Transverse colon (tissue), 4 donors: ENCODE measurements around the gene NFS1. TPM values are rescaled to one million over a fixed set of nuclear protein-coding genes. Genes with fewer than 3 reads are reported as not detected.
"Not testable (repeated sequence)": the region's sequence is repeated elsewhere in the genome, so short reads cannot be mapped to it uniquely, and the experiment has no call there.

ENCODE experiments used
- DNase-seq: peaks from one replicate; pipeline ENCODE4 v3.0.0-alpha.2; 2019
- H3K27ac ChIP-seq, 4 donors: fragments of 200-600 bp; sonication (generic); 2 replicates each; pipeline ENCODE4 v1.5.1; 2016 to 2018; ENCODE audit warnings: inconsistent platforms in 4 of 4
- H3K27me3 ChIP-seq: fragments of 200-600 bp; sonication (generic); 2 replicates; pipeline ENCODE4 v1.5.1; 2017; ENCODE audit warnings: inconsistent platforms
- H3K36me3 ChIP-seq, 4 donors: fragments of 200-600 bp; sonication (generic); 2 replicates each; pipeline ENCODE4 v1.5.1; 2017 to 2019; ENCODE audit warnings: inconsistent platforms in 4 of 4
- H3K4me1 ChIP-seq, 4 donors: fragments of 200-600 bp; sonication (generic); 2 replicates each; pipeline ENCODE4 v1.5.1; 2017 to 2020; ENCODE audit warnings: inconsistent platforms in 4 of 4
- H3K4me3 ChIP-seq, 4 donors: fragments of 200-600 bp; sonication (generic); 1 replicate in 1 of 4; 2 replicates in 3 of 4; pipeline versions ENCODE4 v1.5.1 to v1.6.1; 2017 to 2019; ENCODE audit warnings: inconsistent platforms in 4 of 4
- H3K9me3 ChIP-seq, 2 donors: fragments of 200-600 bp; sonication (generic); 2 replicates each; pipeline ENCODE4 v1.5.1; 2017 to 2019; ENCODE audit warnings: inconsistent platforms in 2 of 2
- EP300 ChIP-seq: sonication (generic); formaldehyde crosslinking; IDR thresholded peaks from one replicate; pipeline ENCODE4 v1.6.1; 2017; ENCODE audit warnings: antibody characterized with exemption, low read depth
- POLR2A ChIP-seq: fragments of 450-650 bp; IDR thresholded peaks from one replicate; pipeline ENCODE4 v1.6.1; 2016; ENCODE audit warnings: antibody characterized with exemption, mild to moderate bottlenecking, moderate library complexity
- POLR2AphosphoS5 ChIP-seq, 3 donors: sonication (generic); formaldehyde crosslinking; IDR thresholded peaks; one replicate each; pipeline ENCODE4 v1.6.1; 2016; ENCODE audit warnings: antibody characterized with exemption in 3 of 3
- WGBS, 2 donors: methylation state at CpG; one replicate each; pipeline ENCODE4 v1.1.5; 2018; ENCODE audit warnings: low coverage in 1 of 2; 5-methylcytosine and 5-hydroxymethylcytosine counted together
- in situ Hi-C, 4 donors: fragments of 200-750 bp; cut with MboI; loops; one replicate each; pipeline versions ENCODE4 v1.15.0 to v1.15.1; 2017; ENCODE audit warnings: low sequenced_read_pairs in 3 of 4, low pct_ligation_motif_present in 1 of 4, low pct_unique_long_range_greater_than_20kb in 1 of 4
- intact Hi-C: fragments of 100-400 bp; cut with DNase I; formaldehyde crosslinking; loops from one replicate; pipeline ENCODE4 v1.15.1; 2023; ENCODE audit warnings: low total_unique reads
- total RNA-seq, 4 donors: library from RNA; depleted of rRNA; stranded (reverse); fragments of >200 nt; gene quantifications; one replicate each; pipeline ENCODE4 v1.1.0, GENCODE V29; 2016
- TF ChIP-seq, protein P1 (sequence below), 5 experiments: fragments of 200-600 bp in 3 of 5; fragments of 450-650 bp in 2 of 5; sonication (generic) in 3 of 5; IDR thresholded peaks; 1 replicate in 2 of 5; 2 replicates in 3 of 5; pipeline ENCODE4 v1.5.1; 2016 to 2017; ENCODE audit warnings: antibody characterized with exemption in 5 of 5, inconsistent platforms in 3 of 5, mild to moderate bottlenecking in 2 of 5, moderate library complexity in 1 of 5

Gene NFS1
- total RNA-seq, 4 donors from 2014 or later: 28.4 to 54.1 (median 42.0) TPM

DNA sequence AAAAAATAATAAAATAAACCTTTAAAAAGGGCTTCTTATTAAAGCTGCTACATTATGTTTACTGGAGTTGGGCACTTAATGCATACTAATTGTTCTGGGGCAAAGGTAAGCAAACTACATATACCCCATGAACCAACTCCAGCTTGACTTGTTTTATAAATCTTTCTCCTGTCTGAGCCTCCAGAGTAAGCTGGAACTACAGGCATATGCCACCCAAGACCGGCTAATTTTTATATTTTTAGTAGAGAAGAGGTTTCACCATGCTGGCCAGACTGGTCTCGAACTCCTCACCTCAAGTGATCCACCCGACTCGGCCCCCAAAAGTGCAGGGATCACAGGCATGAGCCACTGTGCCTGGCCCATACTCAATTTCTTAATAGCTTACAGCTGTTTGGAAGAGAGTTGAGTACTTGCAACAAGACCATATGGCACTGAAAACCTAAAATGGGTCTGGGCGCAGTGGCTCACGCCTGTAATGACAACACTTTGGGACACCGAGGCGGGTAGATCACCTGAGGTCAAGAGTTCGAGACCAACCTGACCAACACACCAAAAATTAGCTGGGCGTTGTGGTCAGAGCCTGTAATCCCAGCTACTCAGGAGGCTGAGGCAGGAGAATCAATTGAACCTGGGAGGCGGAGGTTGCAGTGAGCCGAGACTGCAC is 20.0 kb upstream of the NFS1 start:
- in situ Hi-C loops (loop anchor here in 2 of 4 donors (25.0 kb wide), 1 partner anchor 168 kb away; no protein-coding TSS in a partner anchor), intact Hi-C loops (no loop called here)
- Histone ChIP-seq H3K27ac (no peak overlapping the region), H3K9me3 (no peaks in the 10 kb centered on the region), H3K4me1 (peaks cover 0 to 3% (median 0%) of the 10 kb centered on the region in 4 donors), H3K4me3 (no peak overlapping the region), H3K36me3 (peaks cover 0 to 98% (median 52%) of the 10 kb centered on the region in 4 donors), H3K27me3 (no peaks in the 10 kb centered on the region)
- WGBS, 2 donors: 86 to 89% methylated on average over 3 to 12 of the region's 12 CpGs
- no peak for DNase-seq
- TF ChIP-seq POLR2AphosphoS5 (IDR thresholded peaks at IDR 0.05): no peak
- TF ChIP-seq, protein P1, sequence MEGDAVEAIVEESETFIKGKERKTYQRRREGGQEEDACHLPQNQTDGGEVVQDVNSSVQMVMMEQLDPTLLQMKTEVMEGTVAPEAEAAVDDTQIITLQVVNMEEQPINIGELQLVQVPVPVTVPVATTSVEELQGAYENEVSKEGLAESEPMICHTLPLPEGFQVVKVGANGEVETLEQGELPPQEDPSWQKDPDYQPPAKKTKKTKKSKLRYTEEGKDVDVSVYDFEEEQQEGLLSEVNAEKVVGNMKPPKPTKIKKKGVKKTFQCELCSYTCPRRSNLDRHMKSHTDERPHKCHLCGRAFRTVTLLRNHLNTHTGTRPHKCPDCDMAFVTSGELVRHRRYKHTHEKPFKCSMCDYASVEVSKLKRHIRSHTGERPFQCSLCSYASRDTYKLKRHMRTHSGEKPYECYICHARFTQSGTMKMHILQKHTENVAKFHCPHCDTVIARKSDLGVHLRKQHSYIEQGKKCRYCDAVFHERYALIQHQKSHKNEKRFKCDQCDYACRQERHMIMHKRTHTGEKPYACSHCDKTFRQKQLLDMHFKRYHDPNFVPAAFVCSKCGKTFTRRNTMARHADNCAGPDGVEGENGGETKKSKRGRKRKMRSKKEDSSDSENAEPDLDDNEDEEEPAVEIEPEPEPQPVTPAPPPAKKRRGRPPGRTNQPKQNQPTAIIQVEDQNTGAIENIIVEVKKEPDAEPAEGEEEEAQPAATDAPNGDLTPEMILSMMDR (IDR thresholded peaks at IDR 0.05): no peak
- no peak for TF ChIP-seq EP300
- TF ChIP-seq POLR2A: no peak

DNA sequence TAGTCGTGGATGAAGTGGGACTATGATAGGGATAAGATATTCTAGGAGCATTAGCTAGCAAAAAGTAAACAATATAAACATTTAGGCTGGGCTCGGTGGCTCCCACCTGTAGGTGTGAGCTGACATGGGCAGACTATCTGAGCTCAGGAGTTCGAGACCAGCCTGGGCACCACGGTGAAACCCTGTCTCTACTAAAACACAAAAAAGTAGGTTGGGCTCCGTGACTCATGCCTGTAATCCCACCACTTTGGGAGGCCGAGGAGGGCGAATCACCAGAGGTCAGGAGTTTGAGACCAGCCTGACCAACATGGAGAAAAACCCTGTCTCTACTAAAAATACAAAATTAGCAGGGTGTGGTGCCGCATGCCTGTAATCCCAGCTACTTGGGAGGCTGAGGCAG is 19.2 kb upstream of the NFS1 start:
- not testable (repeated sequence) for H3K9me3 ChIP-seq
- peaks cover 0 to 96% (median 52%) of the 10 kb centered on the region in 4 donors for H3K36me3 ChIP-seq

DNA sequence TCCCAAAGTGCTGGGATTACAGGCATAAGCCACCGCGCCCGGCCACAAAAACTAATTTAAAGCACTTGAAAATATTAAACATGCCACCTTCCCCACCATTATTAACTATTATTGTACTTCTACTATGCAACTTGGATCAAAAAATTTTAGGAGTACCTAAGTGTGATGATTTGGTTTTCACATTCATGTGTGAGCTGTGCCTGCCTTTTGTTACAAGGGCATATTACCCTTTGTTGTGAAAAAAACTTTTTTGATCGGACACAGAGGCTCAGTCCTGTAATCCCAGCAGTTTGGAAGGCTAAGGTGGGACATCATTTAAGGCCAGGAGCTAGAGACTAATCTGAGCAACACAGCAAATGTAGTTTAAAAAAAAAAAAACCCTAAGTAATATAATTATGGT is 17.2 kb upstream of the NFS1 start:
- peaks cover 0 to 6% (median under 1%) of the 10 kb centered on the region in 4 donors for H3K4me1 ChIP-seq
- in situ Hi-C loops: loop anchor here in 2 of 4 donors (25.0 kb wide), 1 partner anchor 171 kb away; no protein-coding TSS in a partner anchor

More for the DNA sequence above, 19.2 kb upstream of the NFS1 start:
- H3K4me3 ChIP-seq, H3K27ac ChIP-seq, DNase-seq, intact Hi-C loops, H3K4me1 ChIP-seq, H3K27me3 ChIP-seq: not testable (repeated sequence)
- in situ Hi-C loops: loop anchor here in 2 of 4 donors (25.0 kb wide), 1 partner anchor 169 kb away; no protein-coding TSS in a partner anchor
- WGBS, 2 donors: 79 to 88% methylated on average over 3 to 8 of the region's 8 CpGs

DNA sequence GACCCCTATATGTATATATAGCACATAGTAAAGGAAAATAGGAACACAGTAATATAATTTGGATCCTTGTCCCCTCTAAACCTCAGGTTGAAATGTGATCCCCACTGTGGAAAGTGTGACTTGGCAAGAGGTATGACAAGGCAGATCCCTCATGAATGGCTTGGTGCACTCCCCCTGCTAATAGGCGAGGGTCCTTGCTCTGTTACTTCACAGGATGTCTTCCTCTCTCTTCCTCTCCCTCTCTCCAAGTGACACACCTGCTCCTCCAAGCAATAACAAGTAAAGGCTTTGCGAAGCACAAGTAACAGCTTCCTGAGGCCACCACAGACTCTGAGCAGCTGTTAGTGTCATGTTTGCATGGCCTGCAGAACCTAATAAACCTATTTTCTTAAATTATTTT is 16.5 kb upstream of the NFS1 start:
- TF ChIP-seq, protein P1 (IDR thresholded peaks at IDR 0.05): no peak
- no peak for TF ChIP-seq EP300
- no peak for TF ChIP-seq POLR2A
- TF ChIP-seq POLR2AphosphoS5 (IDR thresholded peaks at IDR 0.05): no peak
- Histone ChIP-seq H3K4me3 (no peak overlapping the region), H3K36me3 (peaks cover 0 to 98% (median 52%) of the 10 kb centered on the region in 4 donors), H3K9me3 (no peaks in the 10 kb centered on the region), H3K27ac (no peak overlapping the region), H3K27me3 (no peaks in the 10 kb centered on the region), H3K4me1 (peaks cover 0 to 11% (median 2%) of the 10 kb centered on the region in 4 donors)
- in situ Hi-C loops (loop anchor here in 2 of 4 donors (25.0 kb wide), 1 partner anchor 172 kb away; no protein-coding TSS in a partner anchor), intact Hi-C loops (no loop called here)
- no peak for DNase-seq
- WGBS, 2 donors: 81 to 100% methylated on average over 2 of the region's 2 CpGs

More for the DNA sequence above, 17.2 kb upstream of the NFS1 start:
- Histone ChIP-seq H3K9me3 (no peaks in the 10 kb centered on the region), H3K36me3 (peaks cover 0 to 99% (median 52%) of the 10 kb centered on the region in 4 donors), H3K4me3 (no peak overlapping the region), H3K27ac (no peak overlapping the region), H3K27me3 (no peaks in the 10 kb centered on the region)
- no peak for DNase-seq
- TF ChIP-seq POLR2AphosphoS5 (IDR thresholded peaks at IDR 0.05) (no peak), POLR2A (no peak), EP300 (no peak)
- TF ChIP-seq, protein P1 (IDR thresholded peaks at IDR 0.05): no peak
- WGBS, 2 donors: 88 to 93% methylated on average over 1 to 4 of the region's 4 CpGs
- intact Hi-C loops: no loop called here
